OCI-LY7 (cell line): ENCODE data around the gene RPS14. TPM values are rescaled to one million over a fixed set of nuclear protein-coding genes. Genes with fewer than 3 reads are reported as not detected.
A peak's percentile ranks its signal among the peaks of the same experiment; 100 is the strongest.

Source experiments
- BruUV-seq: library from RNA; stranded (reverse); fragments of 400-500 nt; replicated peaks from 2 replicates; lab custom pipeline; 2021; lab: Mats Ljungman, UMichigan
- CTCF ChIA-PET: fragments of 300-600 bp; sonication (Branson Sonifier 250); formaldehyde crosslinking; loops from one replicate; lab custom pipeline; 2022; ENCODE audit warnings: antibody characterized with exemption; ENCODE audit not compliant: unreplicated experiment; lab: Charles Lee
- POLR2A ChIA-PET: fragments of 300-600 bp; sonication (Branson Sonifier 250); formaldehyde crosslinking; loops from one replicate; lab custom pipeline; 2022; ENCODE audit warnings: antibody characterized with exemption; lab: Charles Lee
- DNase-seq: peaks from one replicate; pipeline ENCODE4 v3.0.0-alpha.2; 2015; ENCODE audit warnings: low spot score
- H2AFZ ChIP-seq: fragments of 200-600 bp; sonication (generic), shearing (Covaris generic); 2 replicates; pipeline ENCODE4 v1.6.1; 2014; ENCODE audit warnings: mild to moderate bottlenecking, antibody characterized with exemption, low read length, moderate library complexity
- H3K27ac ChIP-seq: fragments of 200-600 bp; sonication (generic); 2 replicates; pipeline ENCODE4 v1.5.1; 2014; ENCODE audit warnings: mixed run types, low read depth, mild to moderate bottlenecking, moderate library complexity, low read length, inconsistent platforms; ENCODE audit not compliant: poor library complexity, severe bottlenecking
- H3K36me3 ChIP-seq: fragments of 200-600 bp; sonication (generic); 2 replicates; pipeline ENCODE4 v1.6.1; 2014; ENCODE audit warnings: mild to moderate bottlenecking, antibody characterized with exemption, low read length, moderate library complexity, mixed read lengths; ENCODE audit not compliant: insufficient read depth
- H3K4me1 ChIP-seq: fragments of 200-600 bp; sonication (generic); 2 replicates; pipeline ENCODE4 v1.5.1; 2014; ENCODE audit warnings: mild to moderate bottlenecking, low read length; ENCODE audit not compliant: insufficient read depth, poor library complexity, severe bottlenecking
- H3K4me2 ChIP-seq: fragments of 200-600 bp; sonication (generic); 2 replicates; pipeline ENCODE4 v1.6.1; 2014; ENCODE audit warnings: mild to moderate bottlenecking, low read length
- H3K4me3 ChIP-seq: fragments of 200-600 bp; sonication (generic); 2 replicates; pipeline ENCODE4 v1.5.1; 2014; ENCODE audit warnings: mild to moderate bottlenecking, low read depth, low read length; ENCODE audit not compliant: poor library complexity, severe bottlenecking
- H3K79me2 ChIP-seq: fragments of 200-600 bp; sonication (generic); 2 replicates; pipeline ENCODE4 v1.6.1; 2016; ENCODE audit warnings: low read depth, mild to moderate bottlenecking, low read length, moderate library complexity, mixed read lengths; ENCODE audit not compliant: insufficient read depth
- H3K9me2 ChIP-seq: fragments of 200-600 bp; sonication (generic); 2 replicates; pipeline ENCODE4 v1.6.1; 2016; ENCODE audit warnings: mild to moderate bottlenecking, low read length, mixed read lengths; ENCODE audit not compliant: insufficient read depth
- H3K9me3 ChIP-seq: fragments of 200-600 bp; sonication (generic); 2 replicates; pipeline ENCODE4 v1.6.1; 2014; ENCODE audit warnings: mild to moderate bottlenecking, mixed run types, low read length, mixed read lengths
- H4K20me1 ChIP-seq: fragments of 200-600 bp; sonication (generic); 2 replicates; pipeline ENCODE4 v1.6.1; 2014; ENCODE audit warnings: mild to moderate bottlenecking, antibody characterized with exemption, low read length, moderate library complexity, mixed read lengths; ENCODE audit not compliant: insufficient read depth
- EZH2phosphoT487 ChIP-seq: fragments of 200-600 bp; sonication (generic); IDR thresholded peaks from 2 replicates; pipeline ENCODE4 v1.6.1; 2018; ENCODE audit warnings: low read depth, borderline replicate concordance, mild to moderate bottlenecking, mixed run types, antibody characterized with exemption, low read length, moderate library complexity, mixed read lengths
- intact Hi-C: fragments of 100-400 bp; cut with micrococcal nuclease; formaldehyde crosslinking; loops from one replicate; pipeline ENCODE4 v1.10.0; 2022; ENCODE audit not compliant: unreplicated experiment
- total RNA-seq, 2 experiments: library from RNA; depleted of rRNA in 1 of 2; stranded (reverse); fragments of >200 nt in 1 of 2; shearing (Covaris generic) in 1 of 2; gene quantifications; 2 replicates each; pipeline ENCODE4 v1.2.3, GENCODE V29; 2014 to 2022
- TF ChIP-seq, protein P1 (sequence below): fragments of 200-600 bp; sonication (generic); conservative IDR thresholded peaks from 2 replicates; pipeline ENCODE4 v1.5.1; 2014; ENCODE audit warnings: mild to moderate bottlenecking, antibody characterized with exemption, low read length, moderate library complexity, mixed read lengths

The RPS14 gene
- total RNA-seq, 2 experiments from 2014 or later, result 2,281 to 2,304 TPM

DNA sequence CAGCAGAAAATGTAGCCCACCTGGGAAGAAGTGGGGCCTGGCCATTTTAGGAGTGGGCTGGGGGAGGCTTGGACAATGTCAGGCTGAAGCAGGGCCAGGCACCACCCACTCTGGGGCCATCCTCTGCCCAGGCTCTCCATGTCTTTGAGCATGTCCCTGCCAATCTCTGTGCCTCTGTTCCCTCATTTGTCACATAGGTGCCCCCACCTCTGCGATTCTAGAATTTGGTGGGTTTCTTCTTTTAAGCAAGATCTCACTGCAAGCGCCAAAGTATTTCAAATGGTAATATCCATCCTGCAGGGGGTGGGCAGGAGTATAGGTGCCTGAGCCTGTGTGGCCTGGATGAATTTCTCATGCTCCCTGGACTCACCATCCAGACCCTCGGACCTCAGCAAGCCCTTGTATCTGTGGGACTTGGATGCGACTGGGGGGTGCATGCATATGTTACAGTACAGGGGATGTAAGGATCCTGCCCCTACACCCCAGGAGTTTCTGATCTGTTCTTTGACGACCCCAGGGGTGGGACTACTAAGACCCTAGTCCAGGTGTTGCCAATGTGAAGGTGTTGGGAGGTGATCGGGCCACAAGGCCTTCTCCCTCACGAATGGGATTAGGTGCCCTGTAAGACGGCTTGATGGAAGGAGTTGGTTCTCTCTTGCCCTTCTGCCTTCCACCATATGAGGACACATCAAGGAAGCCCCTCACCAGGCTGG is 41.2 kb downstream of the RPS14 start:
- intact Hi-C loops, result no loop called here
- POLR2A ChIA-PET, result no interaction called here
- no peak for TF ChIP-seq EZH2phosphoT487
- TF ChIP-seq, protein P1, sequence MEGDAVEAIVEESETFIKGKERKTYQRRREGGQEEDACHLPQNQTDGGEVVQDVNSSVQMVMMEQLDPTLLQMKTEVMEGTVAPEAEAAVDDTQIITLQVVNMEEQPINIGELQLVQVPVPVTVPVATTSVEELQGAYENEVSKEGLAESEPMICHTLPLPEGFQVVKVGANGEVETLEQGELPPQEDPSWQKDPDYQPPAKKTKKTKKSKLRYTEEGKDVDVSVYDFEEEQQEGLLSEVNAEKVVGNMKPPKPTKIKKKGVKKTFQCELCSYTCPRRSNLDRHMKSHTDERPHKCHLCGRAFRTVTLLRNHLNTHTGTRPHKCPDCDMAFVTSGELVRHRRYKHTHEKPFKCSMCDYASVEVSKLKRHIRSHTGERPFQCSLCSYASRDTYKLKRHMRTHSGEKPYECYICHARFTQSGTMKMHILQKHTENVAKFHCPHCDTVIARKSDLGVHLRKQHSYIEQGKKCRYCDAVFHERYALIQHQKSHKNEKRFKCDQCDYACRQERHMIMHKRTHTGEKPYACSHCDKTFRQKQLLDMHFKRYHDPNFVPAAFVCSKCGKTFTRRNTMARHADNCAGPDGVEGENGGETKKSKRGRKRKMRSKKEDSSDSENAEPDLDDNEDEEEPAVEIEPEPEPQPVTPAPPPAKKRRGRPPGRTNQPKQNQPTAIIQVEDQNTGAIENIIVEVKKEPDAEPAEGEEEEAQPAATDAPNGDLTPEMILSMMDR, result 0 out of 2 replicates have a peak, but pooled peaks have one; percentile 15
- peak overlapping the region; percentile 97 for H3K27ac ChIP-seq
- no peaks in the 10 kb centered on the region for H3K9me2 ChIP-seq
- H3K4me1 ChIP-seq, result peaks cover 56% of the 10 kb centered on the region
- BruUV-seq, result no TSS peak
- peak overlapping the region; percentile 94 for H3K4me2 ChIP-seq
- CTCF ChIA-PET, result no interaction called here
- H4K20me1 ChIP-seq, result peaks cover 33% of the 10 kb centered on the region
- H3K9me3 ChIP-seq, result no peaks in the 10 kb centered on the region
- peaks cover 90% of the 10 kb centered on the region for H3K36me3 ChIP-seq
- H2AFZ ChIP-seq, result no peak overlapping the region
- no peak for DNase-seq
- H3K79me2 ChIP-seq, result peaks cover 69% of the 10 kb centered on the region
- H3K4me3 ChIP-seq, result peak overlapping the region; percentile 99

DNA sequence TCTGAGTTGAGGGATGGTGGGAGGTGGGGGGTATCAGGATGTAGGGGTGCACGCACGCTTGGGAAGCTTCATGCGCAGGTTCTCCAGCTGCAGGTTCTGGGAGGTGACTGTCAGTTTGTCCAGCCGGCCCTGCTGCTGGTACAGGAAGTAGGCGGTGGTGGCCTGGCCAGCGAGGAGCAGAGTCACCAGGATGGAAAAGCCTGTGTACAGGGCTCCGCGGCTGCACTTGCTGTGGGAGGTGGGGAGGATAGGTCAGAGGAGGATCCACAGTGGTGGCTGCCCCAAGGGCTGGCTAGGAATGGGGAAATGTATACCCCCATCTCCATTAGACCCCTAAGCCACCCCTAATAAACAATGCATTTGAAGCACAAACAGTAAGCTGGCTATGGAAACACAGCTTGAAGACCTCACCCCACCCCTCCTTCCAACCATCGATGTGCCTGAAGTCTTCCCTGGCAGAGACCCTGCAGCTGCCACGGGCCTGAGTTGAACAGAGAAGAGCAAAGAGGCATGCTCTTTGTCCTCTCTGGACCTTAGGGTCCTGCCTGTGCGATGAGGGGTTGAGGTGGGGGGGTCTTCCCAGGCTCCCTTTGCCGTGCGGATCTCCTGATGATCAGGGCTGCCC is 42.3 kb downstream of the RPS14 start:
- peak overlapping the region; percentile 94 for H3K4me2 ChIP-seq

More for the DNA sequence above, 42.3 kb downstream of the RPS14 start:
- Histone ChIP-seq H2AFZ (no peak overlapping the region), H3K79me2 (peaks cover 64% of the 10 kb centered on the region), H4K20me1 (peaks cover 33% of the 10 kb centered on the region), H3K4me1 (peaks cover 53% of the 10 kb centered on the region), H3K27ac (peak overlapping the region; percentile 17), H3K9me2 (no peaks in the 10 kb centered on the region), H3K4me3 (peak overlapping the region; percentile 99), H3K36me3 (peaks cover 99% of the 10 kb centered on the region), H3K9me3 (no peaks in the 10 kb centered on the region)
- BruUV-seq, result no TSS peak
- POLR2A ChIA-PET, result interaction anchor here (1.0 kb wide), 1 partner anchor 9 kb away, joined by 7 read pairs; no protein-coding TSS in a partner anchor
- intact Hi-C loops, result no loop called here
- CTCF ChIA-PET, result interaction anchor here (0.6 kb wide), 1 partner anchor 108 kb away, joined by 5 read pairs; no protein-coding TSS in a partner anchor
- no peak for TF ChIP-seq EZH2phosphoT487
- TF ChIP-seq, protein P1, result no peak
- DNase-seq, result no peak
